SK-N-SH (cell line): Measurements from ENCODE around the gene R3HCC1L.

Source experiments
- CTCF ChIP-seq: fragments of 200-600 bp; sonication (generic); IDR thresholded peaks from 2 replicates; pipeline ENCODE4 v1.6.1; 2017; ENCODE audit warnings: antibody characterized with exemption, mild to moderate bottlenecking, moderate library complexity
- EP300 ChIP-seq, 2 experiments: IDR thresholded peaks; 2 replicates each; pipeline versions ENCODE4 v1.4.0 to v1.6.1; 2012; ENCODE audit warnings: borderline replicate concordance in 1 of 2, low read depth in 1 of 2, low read length in 1 of 2
- EZH2phosphoT487 ChIP-seq: fragments of 200-600 bp; sonication (generic); IDR thresholded peaks from 2 replicates; pipeline ENCODE4 v1.6.1; 2017; ENCODE audit warnings: low read depth, mixed run types, mild to moderate bottlenecking, antibody characterized with exemption, moderate library complexity, borderline replicate concordance
- FOXJ3 ChIP-seq: sonication (generic); formaldehyde crosslinking; IDR thresholded peaks from 2 replicates; pipeline ENCODE4 v1.5.1; 2020; ENCODE audit warnings: mild to moderate bottlenecking, missing genetic modification reagents
- MEF2A ChIP-seq: IDR thresholded peaks from 2 replicates; pipeline ENCODE4 v1.4.0; 2012; ENCODE audit warnings: low read depth, borderline replicate concordance
- MXI1 ChIP-seq: IDR thresholded peaks from 2 replicates; pipeline ENCODE4 v1.6.1; 2012; ENCODE audit warnings: mild to moderate bottlenecking, low read depth, low read length, improper control_type of control experiment
- NFIC ChIP-seq: IDR thresholded peaks from 2 replicates; pipeline ENCODE4 v1.4.0; 2012; ENCODE audit warnings: borderline replicate concordance
- POLR2AphosphoS5 ChIP-seq: IDR thresholded peaks from 2 replicates; pipeline ENCODE4 v1.6.1; 2012; ENCODE audit warnings: low read depth, low read length
- TF ChIP-seq, protein P1 (sequence below): IDR thresholded peaks from 2 replicates; pipeline ENCODE4 v1.4.0; 2012; ENCODE audit warnings: low read depth

GRCh38 chr10:98090822-98091221, 43.6 kb upstream of the R3HCC1L start:
- no peak for TF ChIP-seq CTCF
- TF ChIP-seq EZH2phosphoT487: no peak
- TF ChIP-seq FOXJ3 (CRISPR knock-in tag): no peak
- TF ChIP-seq EP300 (IDR thresholded peaks at IDR 0.05; ENCODE audit: borderline replicate concordance in 1 of 2, low read depth in 1 of 2, low read length in 1 of 2): no peak
- no peak for TF ChIP-seq MXI1
- no peak for TF ChIP-seq POLR2AphosphoS5
- TF ChIP-seq, protein P1, sequence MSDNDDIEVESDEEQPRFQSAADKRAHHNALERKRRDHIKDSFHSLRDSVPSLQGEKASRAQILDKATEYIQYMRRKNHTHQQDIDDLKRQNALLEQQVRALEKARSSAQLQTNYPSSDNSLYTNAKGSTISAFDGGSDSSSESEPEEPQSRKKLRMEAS: no peak
- TF ChIP-seq MEF2A: no peak
- TF ChIP-seq NFIC: no peak
